Endothelial cell (in vitro differentiated cells): ENCODE results near the gene ISLR2. TPM values are rescaled to one million over a fixed set of nuclear protein-coding genes. Genes with fewer than 3 reads are reported as not detected.

Experiments used
- DNase-seq: peaks from one replicate; pipeline ENCODE4 v3.0.0; 2021; ENCODE audit warnings: low spot score
- H3K27ac Mint-ChIP-seq: one replicate; pipeline ENCODE4 v1.8.0; 2021; ENCODE audit warnings: mixed read lengths, inconsistent platforms; ENCODE audit not compliant: unreplicated experiment
- H3K27me3 Mint-ChIP-seq: one replicate; pipeline ENCODE4 v1.8.0; 2021; ENCODE audit warnings: mild to moderate bottlenecking, moderate library complexity, mixed read lengths, inconsistent platforms; ENCODE audit not compliant: unreplicated experiment
- H3K36me3 Mint-ChIP-seq: one replicate; pipeline ENCODE4 v1.8.0; 2021; ENCODE audit warnings: mild to moderate bottlenecking, low read depth, mixed read lengths, inconsistent platforms; ENCODE audit not compliant: unreplicated experiment
- H3K4me1 Mint-ChIP-seq: one replicate; pipeline ENCODE4 v1.8.0; 2021; ENCODE audit warnings: mild to moderate bottlenecking, mixed read lengths, inconsistent platforms; ENCODE audit not compliant: unreplicated experiment
- H3K4me3 Mint-ChIP-seq: one replicate; pipeline ENCODE4 v1.8.0; 2021; ENCODE audit warnings: mild to moderate bottlenecking, mixed read lengths, inconsistent platforms; ENCODE audit not compliant: unreplicated experiment
- H3K9me3 Mint-ChIP-seq: one replicate; pipeline ENCODE4 v1.8.0; 2021; ENCODE audit warnings: mixed read lengths, inconsistent platforms; ENCODE audit not compliant: unreplicated experiment
- CTCF ChIP-seq: fragments of 200-600 bp; sonication (generic); IDR thresholded peaks from one replicate; pipeline ENCODE4 v1.5.0; 2021; ENCODE audit warnings: antibody characterized with exemption; ENCODE audit not compliant: unreplicated experiment
- total RNA-seq: library from RNA; stranded (reverse); fragmentation: NEBNext Ultra II Directional; extraction: Animal tissue kit (Norgen Biotek cat#: 25700); gene quantifications from one replicate; pipeline ENCODE4 v1.2.1, GENCODE V29; 2021; ENCODE audit not compliant: unreplicated experiment

Gene ISLR2
- total RNA-seq, 1 donor from 2014 or later, result 0.21 TPM

GRCh38 chr15:74165461-74165860, 35.1 kb downstream of the ISLR2 start:
- Mint-ChIP-seq H3K27me3 (no peaks in the 10 kb centered on the region), H3K4me1 (peaks cover 9% of the 10 kb centered on the region), H3K27ac (no peak overlapping the region), H3K9me3 (no peaks in the 10 kb centered on the region), H3K36me3 (peaks cover 3% of the 10 kb centered on the region), H3K4me3 (no peak overlapping the region)
- TF ChIP-seq CTCF, result no peak
- no peak for DNase-seq

GRCh38 chr15:74167891-74168331, 37.5 kb downstream of the ISLR2 start:
- H3K9me3 Mint-ChIP-seq, result no peaks in the 10 kb centered on the region
- H3K27ac Mint-ChIP-seq, result no peak overlapping the region
- TF ChIP-seq CTCF, result no peak
- no peak overlapping the region for H3K4me3 Mint-ChIP-seq
- peaks cover 6% of the 10 kb centered on the region for H3K4me1 Mint-ChIP-seq
- H3K27me3 Mint-ChIP-seq, result no peaks in the 10 kb centered on the region
- H3K36me3 Mint-ChIP-seq, result peaks cover 3% of the 10 kb centered on the region
- no peak for DNase-seq

GRCh38 chr15:74168711-74169126, 38.3 kb downstream of the ISLR2 start:
- H3K27me3 Mint-ChIP-seq, result peaks cover 3% of the 10 kb centered on the region

GRCh38 chr15:74170071-74170844, 39.9 kb downstream of the ISLR2 start:
- Mint-ChIP-seq H3K27ac (peak overlapping the region; percentile 44), H3K4me1 (peaks cover 9% of the 10 kb centered on the region), H3K9me3 (no peaks in the 10 kb centered on the region), H3K27me3 (peaks cover 8% of the 10 kb centered on the region), H3K4me3 (no peak overlapping the region), H3K36me3 (peaks cover 3% of the 10 kb centered on the region)
- no peak for TF ChIP-seq CTCF
- no peak for DNase-seq

More at GRCh38 chr15:74168711-74169126, 38.3 kb downstream of the ISLR2 start:
- H3K36me3 Mint-ChIP-seq, result peaks cover 3% of the 10 kb centered on the region
- no peak overlapping the region for H3K27ac Mint-ChIP-seq
- TF ChIP-seq CTCF, result no peak
- peaks cover 9% of the 10 kb centered on the region for H3K4me1 Mint-ChIP-seq
- no peaks in the 10 kb centered on the region for H3K9me3 Mint-ChIP-seq
- H3K4me3 Mint-ChIP-seq, result no peak overlapping the region
- no peak for DNase-seq

GRCh38 chr15:74170875-74171578, 40.6 kb downstream of the ISLR2 start:
- H3K9me3 Mint-ChIP-seq, result no peaks in the 10 kb centered on the region
- no peak overlapping the region for H3K27ac Mint-ChIP-seq
- no peak for DNase-seq
- TF ChIP-seq CTCF, result no peak
- H3K27me3 Mint-ChIP-seq, result peaks cover 9% of the 10 kb centered on the region
- peaks cover 3% of the 10 kb centered on the region for H3K36me3 Mint-ChIP-seq
- H3K4me1 Mint-ChIP-seq, result peaks cover 9% of the 10 kb centered on the region
- no peak overlapping the region for H3K4me3 Mint-ChIP-seq
